Measurements from ENCODE around the gene FCRL6.

GRCh38 chr1:159800177-159800930 is 1.8 kb upstream of the FCRL6 start:
- TF ChIP-seq CTCF (IDR thresholded peaks at IDR 0.05 in 4 of 5, conservative IDR thresholded peaks at IDR 0.05 in 1 of 5) (no peak), POLR2A (IDR thresholded peaks at IDR 0.05) (no peak)
